ENCODE results near the gene VGLL4.

DNA sequence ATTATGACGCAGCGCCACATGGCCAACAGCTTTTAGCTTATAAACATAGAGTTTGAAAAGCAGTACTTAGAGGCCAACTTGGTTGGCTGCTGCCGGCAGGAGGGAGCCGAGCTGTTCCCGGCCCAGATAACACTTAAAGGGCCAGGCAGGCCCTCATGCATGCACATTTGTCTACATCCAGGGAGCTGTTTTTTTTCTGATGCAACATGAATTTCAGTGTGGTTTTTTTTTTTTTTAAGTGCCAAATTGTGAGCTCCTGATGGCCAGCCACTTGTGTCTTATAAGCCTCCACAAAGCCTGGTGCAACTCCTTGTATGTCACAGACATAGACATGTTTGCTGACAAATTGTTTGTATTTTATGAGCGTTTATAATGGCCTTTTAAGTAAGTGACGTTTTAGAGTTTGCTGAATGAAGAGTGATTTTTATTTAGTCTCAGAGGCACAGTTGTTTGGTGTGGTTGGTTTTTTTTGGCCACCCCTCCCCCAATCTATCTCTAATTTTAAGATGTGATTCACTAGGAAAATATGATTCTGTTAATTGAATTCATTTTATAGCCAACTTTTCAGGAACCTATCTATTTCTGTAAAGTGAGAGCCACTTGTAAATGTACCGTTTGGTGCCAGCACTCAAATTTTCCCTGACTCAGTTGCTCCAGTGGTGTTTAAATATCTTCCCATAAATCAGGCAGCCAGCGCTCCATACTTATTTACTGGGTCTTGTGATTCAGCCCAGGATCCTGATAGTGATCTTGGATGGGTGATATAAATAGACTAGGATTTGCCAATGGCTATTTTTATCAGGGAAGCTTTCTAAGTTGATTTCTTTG lies 134.3 kb downstream of the VGLL4 start:
- TF ChIP-seq, protein P1, sequence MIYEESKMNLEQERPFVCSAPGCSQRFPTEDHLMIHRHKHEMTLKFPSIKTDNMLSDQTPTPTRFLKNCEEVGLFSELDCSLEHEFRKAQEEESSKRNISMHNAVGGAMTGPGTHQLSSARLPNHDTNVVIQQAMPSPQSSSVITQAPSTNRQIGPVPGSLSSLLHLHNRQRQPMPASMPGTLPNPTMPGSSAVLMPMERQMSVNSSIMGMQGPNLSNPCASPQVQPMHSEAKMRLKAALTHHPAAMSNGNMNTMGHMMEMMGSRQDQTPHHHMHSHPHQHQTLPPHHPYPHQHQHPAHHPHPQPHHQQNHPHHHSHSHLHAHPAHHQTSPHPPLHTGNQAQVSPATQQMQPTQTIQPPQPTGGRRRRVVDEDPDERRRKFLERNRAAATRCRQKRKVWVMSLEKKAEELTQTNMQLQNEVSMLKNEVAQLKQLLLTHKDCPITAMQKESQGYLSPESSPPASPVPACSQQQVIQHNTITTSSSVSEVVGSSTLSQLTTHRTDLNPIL (CRISPR knock-in tag; IDR thresholded peaks at IDR 0.05; ENCODE audit: low read depth): no peak
- TF ChIP-seq ESRRG (CRISPR knock-in tag; IDR thresholded peaks at IDR 0.05) (no peak), ZC3H10 (CRISPR knock-in tag; IDR thresholded peaks at IDR 0.05) (no peak), GLIS3 (CRISPR knock-in tag; IDR thresholded peaks at IDR 0.05) (no peak), ZNF70 (CRISPR knock-in tag; IDR thresholded peaks at IDR 0.05) (no peak), TOX (CRISPR knock-in tag; IDR thresholded peaks at IDR 0.05; ENCODE audit: borderline replicate concordance) (no peak), SNAI2 (CRISPR knock-in tag; IDR thresholded peaks at IDR 0.05) (no peak), TCF4 (CRISPR knock-in tag; IDR thresholded peaks at IDR 0.05; ENCODE audit: borderline replicate concordance) (peak; percentile 49; the same call in 1 of the 2 replicates)
- TF ChIP-seq, protein P2, sequence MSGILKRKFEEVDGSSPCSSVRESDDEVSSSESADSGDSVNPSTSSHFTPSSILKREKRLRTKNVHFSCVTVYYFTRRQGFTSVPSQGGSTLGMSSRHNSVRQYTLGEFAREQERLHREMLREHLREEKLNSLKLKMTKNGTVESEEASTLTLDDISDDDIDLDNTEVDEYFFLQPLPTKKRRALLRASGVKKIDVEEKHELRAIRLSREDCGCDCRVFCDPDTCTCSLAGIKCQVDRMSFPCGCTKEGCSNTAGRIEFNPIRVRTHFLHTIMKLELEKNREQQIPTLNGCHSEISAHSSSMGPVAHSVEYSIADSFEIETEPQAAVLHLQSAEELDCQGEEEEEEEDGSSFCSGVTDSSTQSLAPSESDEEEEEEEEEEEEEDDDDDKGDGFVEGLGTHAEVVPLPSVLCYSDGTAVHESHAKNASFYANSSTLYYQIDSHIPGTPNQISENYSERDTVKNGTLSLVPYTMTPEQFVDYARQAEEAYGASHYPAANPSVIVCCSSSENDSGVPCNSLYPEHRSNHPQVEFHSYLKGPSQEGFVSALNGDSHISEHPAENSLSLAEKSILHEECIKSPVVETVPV (CRISPR knock-in tag; IDR thresholded peaks at IDR 0.05): no peak
- TF ChIP-seq, protein P3, sequence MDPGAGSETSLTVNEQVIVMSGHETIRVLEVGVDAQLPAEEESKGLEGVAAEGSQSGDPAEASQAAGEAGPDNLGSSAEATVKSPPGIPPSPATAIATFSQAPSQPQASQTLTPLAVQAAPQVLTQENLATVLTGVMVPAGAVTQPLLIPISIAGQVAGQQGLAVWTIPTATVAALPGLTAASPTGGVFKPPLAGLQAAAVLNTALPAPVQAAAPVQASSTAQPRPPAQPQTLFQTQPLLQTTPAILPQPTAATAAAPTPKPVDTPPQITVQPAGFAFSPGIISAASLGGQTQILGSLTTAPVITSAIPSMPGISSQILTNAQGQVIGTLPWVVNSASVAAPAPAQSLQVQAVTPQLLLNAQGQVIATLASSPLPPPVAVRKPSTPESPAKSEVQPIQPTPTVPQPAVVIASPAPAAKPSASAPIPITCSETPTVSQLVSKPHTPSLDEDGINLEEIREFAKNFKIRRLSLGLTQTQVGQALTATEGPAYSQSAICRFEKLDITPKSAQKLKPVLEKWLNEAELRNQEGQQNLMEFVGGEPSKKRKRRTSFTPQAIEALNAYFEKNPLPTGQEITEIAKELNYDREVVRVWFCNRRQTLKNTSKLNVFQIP (CRISPR knock-in tag; IDR thresholded peaks at IDR 0.05; ENCODE audit: borderline replicate concordance, low read depth): no peak

Data from SK-N-SH treated with all-trans-retinoic acid at 6 μM for 48 hours (cell line).